MM.1S (cell line): ENCODE results near the gene RASL10B.

Source experiments
- DNase-seq: peaks from one replicate; pipeline ENCODE4 v3.0.0-alpha.2; 2015
- H2AFZ ChIP-seq: fragments of 300-600 bp; sonication (generic); 2 replicates; pipeline ENCODE4 v1.6.0; 2016; ENCODE audit warnings: antibody characterized with exemption, low read length
- H3F3A ChIP-seq: fragments of 300-600 bp; sonication (generic); 2 replicates; pipeline ENCODE4 v1.6.1; 2016; ENCODE audit warnings: mild to moderate bottlenecking, antibody characterized with exemption, low read length, moderate library complexity, mixed read lengths; ENCODE audit not compliant: insufficient read depth
- H3K27ac ChIP-seq: fragments of 300-600 bp; sonication (generic); 2 replicates; pipeline ENCODE4 v1.5.1; 2016; ENCODE audit warnings: mild to moderate bottlenecking, low read length
- H3K27me3 ChIP-seq: fragments of 300-600 bp; sonication (generic); replicated peaks from 2 replicates; pipeline ENCODE4 v1.6.0; 2016; ENCODE audit warnings: low read length; ENCODE audit not compliant: insufficient read depth
- H3K36me3 ChIP-seq: fragments of 300-600 bp; sonication (generic); replicated peaks from 2 replicates; pipeline ENCODE4 v1.6.1; 2016; ENCODE audit warnings: mild to moderate bottlenecking, low read length, mixed read lengths; ENCODE audit not compliant: insufficient read depth
- H3K4me1 ChIP-seq: fragments of 300-600 bp; sonication (generic); 2 replicates; pipeline ENCODE4 v1.6.1; 2016; ENCODE audit warnings: low read length, mixed read lengths
- H3K4me2 ChIP-seq: fragments of 300-600 bp; sonication (generic); 2 replicates; pipeline ENCODE4 v1.6.0; 2016; ENCODE audit warnings: low read depth, low read length
- H3K4me3 ChIP-seq: fragments of 300-600 bp; sonication (generic); 2 replicates; pipeline ENCODE4 v1.5.1; 2016; ENCODE audit warnings: low read length, mixed read lengths
- H3K79me2 ChIP-seq: fragments of 300-600 bp; sonication (generic); 2 replicates; pipeline ENCODE4 v1.6.1; 2016; ENCODE audit warnings: mixed run types, low read length, mixed read lengths
- H3K9ac ChIP-seq: fragments of 300-600 bp; sonication (generic); 2 replicates; pipeline ENCODE4 v1.6.1; 2016; ENCODE audit warnings: low read length, mixed read lengths
- H3K9me2 ChIP-seq: fragments of 300-600 bp; sonication (generic); replicated peaks from 2 replicates; pipeline ENCODE4 v1.6.1; 2016; ENCODE audit warnings: mild to moderate bottlenecking, low read length, mixed read lengths; ENCODE audit not compliant: insufficient read depth
- H3K9me3 ChIP-seq: fragments of 300-600 bp; sonication (generic); replicated peaks from 2 replicates; pipeline ENCODE4 v1.6.1; 2016; ENCODE audit warnings: mild to moderate bottlenecking, low read length, mixed read lengths; ENCODE audit not compliant: insufficient read depth
- H4K20me1 ChIP-seq: fragments of 300-600 bp; sonication (generic); 2 replicates; pipeline ENCODE4 v1.6.1; 2016; ENCODE audit warnings: mild to moderate bottlenecking, low read length, moderate library complexity, mixed read lengths; ENCODE audit not compliant: insufficient read depth
- CTCF ChIP-seq: fragments of 300-600 bp; sonication (generic); IDR thresholded peaks from 2 replicates; pipeline ENCODE4 v1.5.1; 2016; ENCODE audit warnings: antibody characterized with exemption, low read length, mixed read lengths
- EZH2 ChIP-seq: fragments of 300-600 bp; sonication (generic); optimal IDR thresholded peaks from 2 replicates; pipeline ENCODE3; 2017; ENCODE audit warnings: low read depth, mild to moderate bottlenecking, antibody characterized with exemption, low read length, mixed read lengths
- EZH2phosphoT487 ChIP-seq: fragments of 300-600 bp; sonication (generic); IDR thresholded peaks from 2 replicates; pipeline ENCODE4 v1.6.1; 2018; ENCODE audit warnings: antibody characterized with exemption, low read length

The RASL10B gene

GRCh38 chr17:35761601-35762000 lies 30.2 kb downstream of the RASL10B start:
- H3K27me3 ChIP-seq = peaks cover 12% of the 10 kb centered on the region; the same call in 1 of the 2 replicates
- TF ChIP-seq CTCF = no peak
- TF ChIP-seq EZH2 = no peak
- TF ChIP-seq EZH2phosphoT487 = no peak

GRCh38 chr17:35763767-35764122 lies 32.3 kb downstream of the RASL10B start:
- DNase-seq = no peak
- no peaks in the 10 kb centered on the region for H3F3A ChIP-seq
- no peaks in the 10 kb centered on the region for H3K79me2 ChIP-seq
- no peaks in the 10 kb centered on the region for H3K9me3 ChIP-seq
- peak overlapping the region; percentile 91 for H2AFZ ChIP-seq
- H3K36me3 ChIP-seq = no peaks in the 10 kb centered on the region
- H3K4me2 ChIP-seq = peak overlapping the region; percentile 98
- H3K4me3 ChIP-seq = peak overlapping the region; percentile 73
- H4K20me1 ChIP-seq = no peaks in the 10 kb centered on the region
- no peak overlapping the region for H3K27ac ChIP-seq
- H3K27me3 ChIP-seq = peaks cover 12% of the 10 kb centered on the region; the same call in 1 of the 2 replicates
- no peak overlapping the region for H3K9ac ChIP-seq
- no peak for TF ChIP-seq EZH2phosphoT487
- TF ChIP-seq EZH2 = no peak
- TF ChIP-seq CTCF = no peak
- no peaks in the 10 kb centered on the region for H3K9me2 ChIP-seq
- no peaks in the 10 kb centered on the region for H3K4me1 ChIP-seq

More at GRCh38 chr17:35761601-35762000, 30.2 kb downstream of the RASL10B start:
- no peaks in the 10 kb centered on the region for H3K4me1 ChIP-seq
- no peaks in the 10 kb centered on the region for H3K36me3 ChIP-seq
- H2AFZ ChIP-seq = no peak overlapping the region
- no peaks in the 10 kb centered on the region for H3K9me3 ChIP-seq
- H3K9me2 ChIP-seq = no peaks in the 10 kb centered on the region
- no peak overlapping the region for H3K4me2 ChIP-seq
- H3K4me3 ChIP-seq = no peak overlapping the region
- H4K20me1 ChIP-seq = no peaks in the 10 kb centered on the region
- H3F3A ChIP-seq = no peaks in the 10 kb centered on the region
- no peak for DNase-seq
- H3K27ac ChIP-seq = no peak overlapping the region
- H3K9ac ChIP-seq = no peak overlapping the region
- no peaks in the 10 kb centered on the region for H3K79me2 ChIP-seq

GRCh38 chr17:35764123-35764991 lies 32.9 kb downstream of the RASL10B start:
- Histone ChIP-seq H3K27me3 (peaks cover 12% of the 10 kb centered on the region; the same call in 1 of the 2 replicates), H3K9ac (peak overlapping the region; percentile 31), H3K9me3 (no peaks in the 10 kb centered on the region), H3K79me2 (no peaks in the 10 kb centered on the region), H3K36me3 (no peaks in the 10 kb centered on the region), H3K4me1 (no peaks in the 10 kb centered on the region), H2AFZ (peak overlapping the region; percentile 91), H3K9me2 (no peaks in the 10 kb centered on the region), H3F3A (no peaks in the 10 kb centered on the region), H3K4me3 (peak overlapping the region; percentile 73), H3K27ac (no peak overlapping the region), H3K4me2 (peak overlapping the region; percentile 98), H4K20me1 (no peaks in the 10 kb centered on the region)
- DNase-seq = peak; percentile 95
- TF ChIP-seq CTCF = peak; percentile 78
- TF ChIP-seq EZH2 = no peak
